GM19455 (cell line): ENCODE results near the gene PLXND1.

Experiments
- ATAC-seq: cut with Tn5 transposase; IDR thresholded peaks from one replicate; pipeline ENCODE4 v1.9.1; 2021; ENCODE audit not compliant: unreplicated experiment

The PLXND1 gene

GRCh38 chr3:129564981-129565644 lies 41.4 kb downstream of the PLXND1 start:
- ATAC-seq, result no peak

GRCh38 chr3:129563850-129564535 lies 42.5 kb downstream of the PLXND1 start:
- no peak for ATAC-seq

- ATAC-seq, result no peak
Observed at GRCh38 chr3:129563332-129563731, 43.1 kb downstream of the PLXND1 start.

GRCh38 chr3:129562803-129563202 lies 43.7 kb downstream of the PLXND1 start:
- ATAC-seq, result no peak

GRCh38 chr3:129561619-129562248 lies 44.7 kb downstream of the PLXND1 start:
- ATAC-seq, result no peak

GRCh38 chr3:129560911-129561594 lies 45.4 kb downstream of the PLXND1 start:
- no peak for ATAC-seq

- ATAC-seq, result no peak
Observed at GRCh38 chr3:129560269-129560787, 46.1 kb downstream of the PLXND1 start.

- no peak for ATAC-seq
Observed at GRCh38 chr3:129559565-129560079, 46.9 kb downstream of the PLXND1 start.

GRCh38 chr3:129558772-129559564 lies 47.5 kb downstream of the PLXND1 start:
- no peak for ATAC-seq

GRCh38 chr3:129558081-129558771 lies 48.2 kb downstream of the PLXND1 start:
- ATAC-seq, result no peak

- ATAC-seq, result no peak
Observed at GRCh38 chr3:129557548-129557894, 49.0 kb downstream of the PLXND1 start.

GRCh38 chr3:129556890-129557547 lies 49.5 kb downstream of the PLXND1 start:
- no peak for ATAC-seq

- ATAC-seq, result no peak
Observed at GRCh38 chr3:129556358-129556695, 50.1 kb downstream of the PLXND1 start.

GRCh38 chr3:129555616-129556357 lies 50.7 kb downstream of the PLXND1 start:
- no peak for ATAC-seq

- no peak for ATAC-seq
Observed at GRCh38 chr3:129555153-129555550, 51.3 kb downstream of the PLXND1 start.

- ATAC-seq, result no peak
Observed at GRCh38 chr3:129554356-129555152, 51.9 kb downstream of the PLXND1 start.

GRCh38 chr3:129553719-129554118 lies 52.8 kb downstream of the PLXND1 start:
- no peak for ATAC-seq

- no peak for ATAC-seq
Observed at GRCh38 chr3:129553171-129553570, 53.3 kb downstream of the PLXND1 start.
